Activated gamma-delta T cell treated with Interleukin-2 at 50 U/mL for 16 hours (primary cell): ENCODE results near the gene CLCN4.

Experiments
- DNase-seq: peaks from one replicate; pipeline ENCODE4 v3.0.0-alpha.2; 2020

The CLCN4 gene

DNA sequence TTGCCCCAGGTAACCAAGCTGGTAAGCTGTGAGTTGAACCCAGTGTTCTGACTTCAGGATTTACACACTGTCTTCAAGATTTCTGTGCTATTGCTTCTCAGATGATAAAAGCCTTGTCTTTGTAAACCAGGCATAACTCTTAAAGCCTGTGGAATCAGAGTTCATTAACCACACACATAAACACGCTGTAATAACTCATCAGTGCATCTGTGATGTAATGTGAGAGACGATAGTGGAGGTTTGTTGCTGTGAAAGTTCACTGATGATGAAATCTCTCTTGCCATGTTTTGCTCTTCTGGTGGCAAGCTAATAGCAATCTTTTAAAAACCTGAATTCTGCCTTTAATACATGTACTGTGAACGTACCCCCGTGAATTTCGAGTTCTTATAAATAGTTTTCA lies 41.5 kb downstream of the CLCN4 start:
- DNase-seq, result no peak

DNA sequence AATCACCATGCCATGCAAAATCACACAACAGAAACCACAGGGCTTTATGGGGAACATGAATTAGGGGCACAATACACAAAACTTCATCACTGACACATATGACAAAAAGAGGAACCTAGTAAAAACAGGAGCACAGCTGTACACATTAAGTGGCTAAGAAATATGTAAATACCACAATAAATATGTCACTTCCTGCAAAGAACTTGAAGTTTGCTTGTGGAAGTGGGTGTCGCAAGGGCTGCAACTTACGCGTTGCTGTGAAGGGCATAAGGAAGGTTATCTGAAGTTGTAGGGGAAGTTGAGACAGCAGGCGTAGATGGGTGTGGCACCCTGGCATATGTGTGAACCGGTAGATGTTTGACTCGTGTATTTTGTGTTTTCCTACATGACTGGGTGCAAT lies 42.4 kb downstream of the CLCN4 start:
- no peak for DNase-seq

DNA sequence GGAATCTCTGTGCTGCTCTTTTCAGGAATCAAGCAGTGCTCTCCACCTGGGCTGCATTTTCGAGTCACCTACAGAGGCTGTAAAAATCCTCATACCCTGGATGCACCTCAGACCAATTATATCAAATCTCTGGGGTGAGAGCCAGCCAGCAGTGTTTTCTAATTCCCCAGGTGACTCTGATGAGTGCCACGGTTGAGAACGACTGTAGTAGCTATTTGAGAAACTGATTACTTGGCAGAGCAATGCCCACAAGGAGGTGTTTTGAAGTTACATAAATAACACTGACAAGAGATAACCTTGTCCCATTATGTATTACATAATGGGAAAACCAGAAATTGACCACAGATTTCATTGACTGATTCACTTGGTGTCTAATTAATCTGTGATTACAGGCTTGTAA lies 46.8 kb downstream of the CLCN4 start:
- no peak for DNase-seq

DNA sequence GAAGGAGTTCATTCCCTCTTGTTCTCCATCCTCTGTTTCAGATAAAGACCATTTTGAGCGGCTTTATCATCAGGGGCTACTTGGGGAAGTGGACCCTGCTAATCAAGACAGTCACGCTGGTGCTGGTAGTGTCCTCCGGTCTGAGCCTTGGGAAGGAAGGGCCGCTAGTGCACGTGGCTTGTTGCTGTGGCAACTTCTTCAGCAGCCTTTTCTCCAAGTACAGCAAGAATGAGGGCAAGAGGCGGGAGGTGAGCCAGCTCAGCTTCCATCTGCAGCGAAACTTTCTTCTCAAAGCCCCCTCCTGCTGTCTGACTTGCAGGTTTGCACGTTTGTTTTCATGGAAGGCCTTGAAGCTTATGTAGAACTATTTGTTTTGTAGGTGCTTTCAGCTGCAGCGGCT lies 49.5 kb downstream of the CLCN4 start:
- no peak for DNase-seq

DNA sequence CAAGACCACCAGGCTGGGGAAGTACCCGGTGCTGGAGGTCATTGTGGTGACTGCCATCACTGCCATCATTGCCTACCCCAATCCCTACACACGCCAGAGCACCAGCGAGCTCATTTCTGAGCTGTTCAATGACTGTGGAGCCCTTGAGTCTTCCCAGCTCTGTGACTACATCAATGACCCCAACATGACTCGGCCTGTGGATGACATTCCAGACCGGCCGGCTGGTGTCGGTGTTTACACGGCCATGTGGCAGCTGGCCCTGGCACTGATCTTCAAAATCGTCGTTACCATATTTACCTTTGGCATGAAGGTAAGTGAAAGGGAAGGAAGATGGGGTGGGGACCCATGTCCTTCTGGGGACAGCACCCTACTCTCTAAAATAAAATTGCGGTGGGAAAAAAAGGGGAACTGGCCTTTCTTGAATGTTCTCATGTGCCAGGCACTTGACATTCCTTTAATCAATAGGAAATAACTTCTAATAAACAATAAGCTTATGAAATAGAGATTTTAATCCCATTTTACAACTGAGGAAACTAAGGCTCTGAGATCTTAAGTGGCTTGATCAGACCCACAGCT lies 51.6 kb downstream of the CLCN4 start:
- DNase-seq, result no peak

DNA sequence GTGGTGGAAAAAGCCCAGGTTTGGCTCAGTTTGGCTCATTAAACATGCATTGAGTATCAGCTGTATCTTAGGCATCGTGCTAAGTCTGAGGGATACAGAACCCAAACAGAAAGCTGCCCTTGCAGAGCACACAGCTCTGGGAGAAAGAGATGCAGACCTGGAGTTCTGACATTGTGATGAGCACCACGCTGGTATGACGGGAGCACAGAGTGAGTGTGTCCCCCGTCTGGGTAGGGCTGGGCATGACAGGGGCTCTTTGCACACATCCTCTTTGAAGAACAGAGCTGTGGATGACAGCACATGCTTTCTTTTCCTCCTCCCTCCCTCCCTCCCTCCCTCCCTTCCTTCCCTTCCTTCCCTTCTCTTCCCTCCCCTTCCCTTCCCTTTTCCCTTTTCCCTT lies 52.2 kb downstream of the CLCN4 start:
- no peak for DNase-seq

DNA sequence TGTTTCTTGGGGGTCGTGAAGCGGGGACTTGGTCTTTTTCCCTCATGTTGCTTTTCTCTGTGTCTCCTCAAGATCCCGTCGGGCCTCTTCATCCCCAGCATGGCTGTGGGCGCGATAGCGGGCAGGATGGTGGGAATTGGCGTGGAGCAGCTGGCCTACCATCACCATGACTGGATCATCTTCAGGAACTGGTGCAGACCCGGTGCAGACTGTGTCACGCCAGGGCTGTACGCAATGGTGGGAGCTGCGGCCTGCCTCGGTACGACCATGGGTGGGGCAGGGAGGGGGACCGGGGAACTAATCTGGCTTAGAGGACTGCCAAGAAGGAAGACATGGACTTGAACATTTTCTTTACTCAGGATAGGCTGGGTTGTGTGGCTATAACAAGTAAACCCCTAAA lies 55.6 kb downstream of the CLCN4 start:
- no peak for DNase-seq

DNA sequence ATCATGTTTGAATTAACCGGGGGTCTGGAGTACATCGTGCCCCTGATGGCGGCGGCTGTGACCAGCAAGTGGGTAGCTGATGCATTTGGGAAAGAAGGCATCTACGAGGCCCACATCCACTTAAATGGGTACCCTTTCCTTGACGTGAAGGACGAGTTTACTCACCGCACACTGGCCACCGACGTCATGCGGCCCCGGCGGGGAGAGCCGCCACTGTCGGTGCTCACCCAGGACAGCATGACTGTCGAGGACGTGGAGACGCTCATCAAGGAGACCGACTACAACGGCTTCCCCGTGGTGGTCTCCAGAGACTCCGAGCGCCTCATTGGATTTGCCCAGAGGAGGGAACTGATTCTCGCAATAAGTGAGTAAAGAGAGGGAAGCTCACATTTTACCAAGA lies 56.9 kb downstream of the CLCN4 start:
- no peak for DNase-seq

DNA sequence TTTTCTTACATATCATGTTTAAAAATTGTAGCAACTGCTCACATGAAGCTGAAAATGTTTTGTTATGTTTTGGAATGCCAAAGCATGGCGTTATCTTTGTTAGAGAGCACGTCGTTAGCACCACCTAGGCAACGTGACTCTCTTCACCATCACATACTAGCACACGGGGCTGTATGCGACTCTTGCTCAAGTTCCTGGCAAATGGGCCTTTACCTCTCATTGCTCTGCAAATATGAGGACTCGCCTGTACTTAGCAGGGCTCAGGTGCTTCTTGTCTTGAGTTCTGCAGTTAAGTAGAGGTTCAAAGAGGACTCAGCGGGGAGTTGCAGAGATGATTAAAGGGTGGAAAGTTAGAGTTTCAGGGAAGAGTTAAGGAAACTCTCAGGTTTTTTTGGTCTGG lies 59.4 kb downstream of the CLCN4 start:
- no peak for DNase-seq

DNA sequence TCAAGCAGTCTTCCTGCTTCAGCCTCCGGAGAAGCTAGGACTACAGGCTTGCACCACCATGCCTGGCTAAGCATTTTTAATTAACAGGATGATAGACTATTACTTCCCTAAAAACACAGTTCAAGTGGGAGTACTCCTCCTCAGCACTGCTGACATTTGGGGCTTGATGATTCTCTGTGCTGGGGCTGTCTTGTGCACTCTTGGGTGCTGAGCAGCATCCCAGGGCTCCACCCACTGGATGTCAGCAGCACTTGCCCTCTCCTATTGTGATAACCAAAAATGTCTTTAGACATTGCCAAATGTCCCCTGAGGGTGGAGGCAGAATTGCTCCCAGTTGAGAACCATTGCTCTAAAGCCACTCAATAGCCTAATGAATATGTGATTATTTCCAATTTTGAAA lies 60.4 kb downstream of the CLCN4 start:
- DNase-seq, result no peak

DNA sequence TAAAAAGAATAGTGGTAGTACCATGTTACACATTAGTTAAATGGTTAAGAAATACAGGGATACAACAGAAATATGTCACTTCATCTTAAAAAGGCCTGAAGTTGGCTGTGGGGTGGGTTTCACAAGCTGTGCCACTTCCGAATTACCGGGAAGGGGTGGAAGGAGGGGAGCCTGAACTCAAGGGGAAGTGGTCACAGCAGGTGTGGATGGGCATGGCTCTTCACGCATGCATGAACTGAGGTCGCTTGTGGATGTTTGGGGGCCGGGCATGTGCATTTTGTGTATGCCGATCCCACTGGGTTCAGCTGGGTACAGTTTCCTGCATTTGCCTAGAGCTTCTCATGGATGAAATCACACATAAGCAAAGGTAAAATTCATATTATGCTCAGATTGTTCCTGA lies 64.9 kb downstream of the CLCN4 start:
- DNase-seq, result no peak

DNA sequence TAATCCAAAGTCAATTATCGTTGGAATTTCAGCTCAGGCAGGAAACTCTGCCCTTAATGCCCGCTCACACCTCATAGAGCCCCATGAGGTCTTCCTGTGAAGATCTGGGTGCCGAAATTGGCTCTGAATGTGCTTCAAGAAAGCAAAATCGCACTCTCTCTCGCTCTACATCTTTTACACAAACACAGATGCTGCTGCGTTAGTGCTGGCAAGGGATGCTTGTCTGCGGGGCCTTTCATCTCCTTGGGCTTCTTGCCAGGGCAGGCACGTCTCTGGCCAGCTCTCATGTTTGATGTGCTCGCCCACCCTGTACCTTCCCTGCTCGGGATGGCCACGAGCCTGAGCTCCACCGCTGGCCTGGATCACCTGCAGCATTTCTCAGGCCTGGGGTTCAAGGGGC lies 66.5 kb downstream of the CLCN4 start:
- no peak for DNase-seq

DNA sequence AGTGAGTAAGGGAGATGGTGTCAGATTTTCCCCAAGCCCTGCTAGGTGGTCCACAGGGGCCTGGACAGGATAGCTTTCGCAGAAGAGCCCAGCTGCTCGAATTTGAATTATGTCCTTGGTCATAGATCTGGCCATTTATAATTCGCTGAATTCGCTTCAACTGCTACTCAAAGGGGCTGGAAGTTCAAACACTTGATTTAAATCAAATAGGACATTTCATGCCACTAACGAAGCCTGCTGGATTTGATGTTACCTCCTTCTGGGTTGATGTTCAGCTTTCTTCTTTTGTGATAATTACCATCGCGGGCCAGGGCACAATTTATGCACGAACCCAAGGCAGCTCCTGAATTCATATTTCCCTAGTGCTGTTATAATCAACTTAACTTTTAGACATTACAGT lies 67.0 kb downstream of the CLCN4 start:
- DNase-seq, result no peak

DNA sequence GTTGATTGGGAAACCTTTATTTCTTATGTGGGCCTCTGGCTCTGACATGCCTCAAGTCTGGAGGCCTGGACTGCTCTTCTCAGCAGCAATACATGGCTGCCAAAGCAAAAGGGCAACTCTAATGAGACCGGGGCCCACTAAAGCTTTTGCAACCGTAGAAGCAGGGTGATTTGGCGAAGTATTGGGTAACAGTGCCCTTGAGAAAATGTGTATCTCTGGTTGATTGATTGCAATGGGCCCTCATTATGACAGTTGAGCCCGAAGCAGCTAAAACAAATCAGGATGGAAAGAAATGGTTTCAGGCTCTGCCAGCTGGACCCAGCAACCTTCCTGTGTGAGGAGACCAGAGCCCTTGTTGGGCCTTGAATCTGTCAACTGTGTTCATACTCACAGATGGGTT lies 73.4 kb downstream of the CLCN4 start:
- DNase-seq, result no peak

DNA sequence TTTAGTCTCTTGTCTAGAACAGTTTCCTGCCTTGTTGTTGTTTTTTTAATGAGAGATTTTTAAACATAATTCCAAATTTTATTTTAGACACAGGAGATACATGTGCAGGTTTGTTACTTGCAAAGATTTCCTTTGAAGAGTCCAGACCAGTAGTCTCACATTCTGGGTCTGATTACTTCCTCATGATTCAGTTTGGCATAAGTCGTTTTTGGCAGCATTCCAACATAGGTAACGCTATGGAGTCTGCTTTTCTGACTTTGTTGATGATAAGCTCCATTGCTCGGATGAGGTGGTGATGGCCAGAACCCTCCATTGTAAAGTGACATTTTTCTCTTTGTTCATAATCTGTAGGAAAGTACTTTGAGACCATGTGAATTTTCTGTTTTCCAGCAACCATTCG lies 74.7 kb downstream of the CLCN4 start:
- DNase-seq, result no peak

DNA sequence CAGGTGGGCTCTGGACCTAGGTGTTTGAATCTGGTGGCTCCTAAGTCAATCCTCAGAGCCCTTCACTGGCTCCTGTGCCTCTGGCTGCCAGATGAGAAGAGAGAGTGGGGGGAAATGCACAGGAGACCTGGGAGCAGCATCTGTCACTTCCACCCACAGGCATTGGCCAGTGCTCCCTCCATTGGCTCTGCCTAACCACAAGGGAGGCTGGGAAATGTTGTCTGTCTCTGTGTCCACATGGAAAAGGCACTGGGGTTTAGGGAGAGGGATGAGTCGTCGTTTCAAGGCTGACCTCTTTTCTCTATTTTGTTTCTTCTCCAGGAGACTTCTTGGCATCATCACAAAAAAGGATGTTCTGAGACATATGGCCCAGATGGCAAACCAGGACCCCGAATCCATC lies 76.4 kb downstream of the CLCN4 start:
- no peak for DNase-seq

DNA sequence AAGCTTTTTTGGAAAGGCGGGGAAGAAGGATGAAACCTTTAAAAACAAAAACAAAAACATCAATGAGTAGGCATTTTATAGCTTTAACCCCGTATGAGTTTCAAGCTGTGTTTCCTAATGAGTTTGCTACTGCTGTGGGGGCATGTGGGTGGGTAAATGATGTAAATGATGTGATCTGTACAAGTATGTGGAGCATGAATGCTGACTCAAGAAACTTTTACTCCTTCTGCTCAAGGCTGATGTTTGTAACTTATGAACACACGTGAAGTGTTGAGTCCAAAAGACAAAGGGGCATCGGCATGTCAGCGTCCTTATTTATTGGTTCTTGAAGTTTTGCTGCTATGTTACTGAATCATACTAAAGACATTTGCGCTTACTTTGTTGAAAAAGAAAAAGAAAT lies 76.9 kb downstream of the CLCN4 start:
- no peak for DNase-seq

DNA sequence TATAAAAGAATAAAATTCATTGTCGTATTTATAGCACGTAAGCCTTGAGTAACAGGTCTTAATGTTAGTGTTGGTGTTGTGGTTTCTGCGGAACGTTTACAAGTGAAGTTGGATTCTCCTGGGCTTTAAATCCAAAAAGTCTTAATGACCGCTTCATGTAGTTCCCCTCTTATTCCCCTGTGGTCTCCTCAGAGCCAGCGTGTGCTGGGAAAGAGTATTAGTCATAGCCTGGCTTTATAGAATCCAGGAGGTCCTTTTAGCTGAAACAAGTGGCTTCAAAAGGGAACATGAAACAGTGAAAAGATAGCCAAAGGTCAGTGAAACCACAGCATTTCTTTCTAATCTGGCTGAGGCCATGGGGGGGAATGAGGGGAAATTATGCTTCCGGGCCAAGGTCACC lies 79.1 kb downstream of the CLCN4 start:
- DNase-seq, result no peak

DNA sequence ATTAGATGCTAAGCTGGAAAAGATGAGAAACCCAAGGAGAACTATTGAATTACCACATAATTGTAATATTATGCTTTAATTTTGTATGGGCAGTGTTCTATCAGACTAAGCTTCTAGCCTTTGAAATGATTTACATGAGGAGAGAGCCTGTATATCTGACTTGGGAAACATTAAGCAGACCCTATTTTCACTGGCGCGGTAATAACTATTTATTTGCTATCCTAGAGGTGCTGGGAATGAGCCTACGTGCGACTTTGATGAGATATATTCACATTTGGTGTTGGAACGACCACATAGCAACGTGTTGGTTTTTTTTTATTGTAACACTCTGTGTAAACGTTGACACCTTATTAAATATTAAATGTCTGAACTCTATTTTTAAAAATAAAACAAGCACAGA lies 80.5 kb downstream of the CLCN4 start:
- DNase-seq, result no peak

DNA sequence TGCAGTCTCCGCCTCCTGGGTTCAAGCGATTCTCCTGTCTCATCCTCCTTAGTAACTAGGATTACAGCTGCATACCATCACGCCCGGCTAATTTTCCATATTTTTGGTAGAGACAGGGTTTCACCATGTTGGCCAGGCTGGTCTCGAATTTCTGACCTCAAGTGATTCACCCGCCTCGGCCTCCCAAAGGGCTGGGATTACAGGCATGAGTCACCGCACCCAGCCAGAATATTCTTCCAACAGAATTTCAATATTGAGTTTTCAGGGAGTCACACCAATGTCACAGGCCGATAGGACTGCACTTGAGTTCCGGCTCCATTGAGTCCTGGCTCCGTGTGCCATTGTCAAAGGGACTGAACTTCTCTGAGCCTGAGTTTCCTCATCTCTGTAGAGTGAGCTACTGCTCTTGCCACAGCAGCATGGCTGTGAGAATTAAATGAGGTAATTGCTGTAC lies 82.9 kb downstream of the CLCN4 start:
- no peak for DNase-seq

DNA sequence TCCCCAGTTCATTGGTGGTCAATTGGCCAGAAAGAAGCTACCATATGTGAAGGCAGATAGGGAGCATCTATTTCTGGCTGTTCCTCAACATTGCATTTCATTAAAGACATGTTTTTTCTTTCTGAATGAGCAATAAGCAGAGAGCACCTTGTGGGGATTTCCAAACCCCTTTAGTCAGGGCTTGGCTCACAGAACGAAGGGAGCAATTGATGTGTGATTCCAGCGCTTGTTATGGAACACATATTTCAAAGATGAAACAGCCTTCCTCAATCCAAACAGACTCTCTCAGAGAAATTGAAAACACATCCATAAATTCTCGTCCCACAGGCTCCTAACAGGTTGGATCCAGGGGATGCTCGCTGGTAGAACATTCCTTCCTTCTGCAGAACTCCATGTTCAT lies 84.1 kb downstream of the CLCN4 start:
- DNase-seq, result no peak

DNA sequence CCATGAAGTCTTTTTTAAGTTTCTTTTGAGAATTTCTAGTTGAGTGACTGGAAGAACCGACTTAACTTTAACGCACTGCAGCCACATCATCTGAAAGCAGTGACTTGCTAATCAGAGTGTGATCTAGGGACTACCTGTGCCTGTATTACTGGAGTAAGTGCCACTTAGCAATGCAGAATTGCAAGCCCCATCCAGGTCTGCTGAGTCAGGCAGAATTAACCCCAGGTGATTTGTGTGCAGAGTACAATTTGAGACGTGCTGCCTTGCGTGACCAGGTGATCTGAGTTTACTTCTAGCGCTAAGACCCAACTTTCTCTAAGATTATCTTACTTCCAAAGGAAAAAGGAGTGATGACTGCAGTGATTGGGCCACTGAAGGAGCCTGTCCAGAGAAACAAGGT lies 85.3 kb downstream of the CLCN4 start:
- DNase-seq, result no peak

DNA sequence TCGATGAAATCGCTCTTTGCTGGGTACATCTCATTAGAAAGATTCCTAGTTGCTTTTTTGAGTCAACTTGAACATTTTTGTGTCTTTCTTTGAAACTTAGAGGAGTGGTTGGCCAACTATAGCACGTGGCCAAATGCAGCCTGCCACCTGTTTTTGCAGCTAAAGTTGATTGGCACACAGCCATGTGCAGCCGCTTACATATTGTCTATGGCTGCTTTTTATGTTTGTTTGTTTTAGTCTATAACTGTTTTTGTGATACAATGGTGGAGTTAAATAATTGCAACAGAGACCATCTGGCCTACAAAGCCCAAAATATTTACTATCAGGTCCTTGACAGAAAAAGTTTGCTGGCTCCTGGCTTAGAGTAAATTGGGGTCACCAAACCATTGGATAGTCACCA lies 86.3 kb downstream of the CLCN4 start:
- no peak for DNase-seq

DNA sequence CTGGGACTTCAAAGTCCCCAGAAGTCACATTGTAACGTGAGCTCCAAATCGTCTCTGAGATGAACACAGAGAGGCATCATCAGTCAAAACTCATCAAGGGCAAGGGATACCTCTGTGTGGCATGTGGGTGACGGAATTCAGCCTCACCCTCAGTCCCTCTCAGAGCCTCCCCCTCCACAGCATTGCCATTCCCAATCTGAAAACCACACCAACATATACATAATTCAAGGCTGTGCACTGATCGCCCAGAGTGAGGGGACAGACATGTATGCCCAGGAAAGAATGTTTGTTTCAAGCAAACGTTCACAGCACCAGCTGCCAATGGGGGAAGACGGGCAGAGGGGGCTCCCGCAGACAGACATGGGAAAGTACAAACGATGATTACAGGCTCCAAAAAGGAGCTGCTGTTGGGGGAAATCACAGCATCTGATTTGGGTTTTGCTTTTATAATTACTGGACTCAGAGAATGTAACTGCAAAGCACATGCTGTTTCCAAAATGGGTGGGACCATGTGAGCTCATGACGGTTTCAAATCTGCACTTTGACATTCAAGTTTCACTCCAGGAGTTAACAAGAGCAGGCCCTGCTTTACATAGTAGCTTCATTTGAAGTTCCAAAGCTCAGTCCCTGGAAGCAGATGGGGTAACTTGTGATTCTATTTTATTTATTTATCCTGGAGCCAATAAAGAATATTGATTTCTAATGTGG lies 88.3 kb downstream of the CLCN4 start:
- DNase-seq, result no peak

DNA sequence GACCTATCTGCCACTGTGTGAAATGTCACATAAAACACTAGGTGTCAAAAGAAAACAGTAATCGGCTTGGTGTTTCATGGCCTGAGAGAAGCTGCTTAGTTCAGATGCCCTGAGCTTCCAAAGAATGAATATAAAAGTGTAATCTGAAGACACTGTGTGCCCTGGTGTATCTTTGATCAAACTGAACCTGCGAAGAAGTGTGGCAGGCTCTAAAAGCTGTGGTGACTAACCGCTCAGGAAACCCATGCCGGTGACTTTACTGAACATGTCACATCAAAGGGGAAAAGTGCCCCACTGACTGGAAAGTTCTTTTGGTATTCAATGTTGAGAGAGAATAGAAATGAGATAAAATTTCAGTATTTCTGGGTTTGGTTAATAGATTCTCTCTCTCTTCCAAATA lies 89.1 kb downstream of the CLCN4 start:
- no peak for DNase-seq
